OCI-LY1 (cell line): ENCODE measurements around the gene CRTC1.

Experiments
- EZH2 ChIP-seq: fragments of 200-600 bp; sonication (generic), shearing (Covaris generic); IDR thresholded peaks from 2 replicates; pipeline ENCODE4 v1.8.0; 2017; ENCODE audit warnings: borderline replicate concordance, mixed run types, mild to moderate bottlenecking, antibody characterized with exemption, low read length, moderate library complexity, mixed read lengths
- TF ChIP-seq, protein P1 (sequence below): fragments of 200-600 bp; sonication (generic), shearing (Covaris generic); IDR thresholded peaks from 2 replicates; pipeline ENCODE4 v1.5.1; 2017; ENCODE audit warnings: mild to moderate bottlenecking, antibody characterized with exemption, low read length, moderate library complexity, mixed read lengths

DNA sequence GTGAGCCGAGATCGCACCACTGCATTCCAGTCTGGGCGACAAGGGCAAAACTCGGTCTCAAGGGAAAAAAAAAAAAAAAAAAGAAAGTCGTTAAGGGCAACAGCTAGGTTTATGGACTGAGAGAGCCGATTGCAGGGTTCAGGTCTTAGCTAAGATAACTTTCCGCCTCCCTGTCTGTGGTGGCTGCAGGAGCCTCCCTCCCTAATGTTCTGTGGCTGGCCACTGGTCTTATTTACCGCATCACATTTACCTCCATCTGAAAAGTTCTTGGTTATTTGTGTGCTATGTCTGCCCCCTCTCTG, 722 bp upstream of the CRTC1 start:
- TF ChIP-seq, protein P1, sequence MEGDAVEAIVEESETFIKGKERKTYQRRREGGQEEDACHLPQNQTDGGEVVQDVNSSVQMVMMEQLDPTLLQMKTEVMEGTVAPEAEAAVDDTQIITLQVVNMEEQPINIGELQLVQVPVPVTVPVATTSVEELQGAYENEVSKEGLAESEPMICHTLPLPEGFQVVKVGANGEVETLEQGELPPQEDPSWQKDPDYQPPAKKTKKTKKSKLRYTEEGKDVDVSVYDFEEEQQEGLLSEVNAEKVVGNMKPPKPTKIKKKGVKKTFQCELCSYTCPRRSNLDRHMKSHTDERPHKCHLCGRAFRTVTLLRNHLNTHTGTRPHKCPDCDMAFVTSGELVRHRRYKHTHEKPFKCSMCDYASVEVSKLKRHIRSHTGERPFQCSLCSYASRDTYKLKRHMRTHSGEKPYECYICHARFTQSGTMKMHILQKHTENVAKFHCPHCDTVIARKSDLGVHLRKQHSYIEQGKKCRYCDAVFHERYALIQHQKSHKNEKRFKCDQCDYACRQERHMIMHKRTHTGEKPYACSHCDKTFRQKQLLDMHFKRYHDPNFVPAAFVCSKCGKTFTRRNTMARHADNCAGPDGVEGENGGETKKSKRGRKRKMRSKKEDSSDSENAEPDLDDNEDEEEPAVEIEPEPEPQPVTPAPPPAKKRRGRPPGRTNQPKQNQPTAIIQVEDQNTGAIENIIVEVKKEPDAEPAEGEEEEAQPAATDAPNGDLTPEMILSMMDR = no peak
- no peak for TF ChIP-seq EZH2
